OCI-M1 (cell line): Measurements from ENCODE around the gene ZYG11A.
"Not testable (repeated sequence)": the region's sequence is repeated elsewhere in the genome, so short reads cannot be mapped to it uniquely, and the experiment has no call there.

Experiments used
- DNase-seq: peaks from one replicate; lab custom pipeline; 2025; lab: John Stamatoyannopoulos, UW

ZYG11A gene

GRCh38 chr1:52842643-52843310, at the start of gene ZYG11A:
Gene ZYG11A (plus strand): TSS chr1:52842760. CDS start chr1:52842884, 124 bp downstream.
- no peak for DNase-seq

DNA sequence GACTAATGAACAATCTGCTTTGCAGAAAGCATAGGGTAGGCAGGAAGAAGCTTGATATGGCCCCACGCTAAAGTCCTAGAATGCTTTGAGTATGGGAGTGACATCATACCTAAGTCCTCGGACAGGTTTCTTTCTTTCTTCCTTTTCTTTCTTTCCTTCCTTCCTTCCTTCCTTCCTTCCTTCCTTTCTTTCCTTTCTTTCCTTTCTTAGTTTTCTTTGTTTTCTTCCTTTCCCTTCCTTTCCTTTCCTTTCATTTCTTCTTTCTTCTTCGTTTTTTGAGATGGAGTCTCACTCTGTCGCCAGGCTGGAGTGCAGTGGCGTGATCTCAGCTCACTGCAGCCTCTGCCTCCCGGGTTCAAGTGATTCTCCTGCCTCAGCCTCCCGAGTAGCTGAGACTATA, 48.8 kb upstream of the ZYG11A start:
- DNase-seq = not testable (repeated sequence)

DNA sequence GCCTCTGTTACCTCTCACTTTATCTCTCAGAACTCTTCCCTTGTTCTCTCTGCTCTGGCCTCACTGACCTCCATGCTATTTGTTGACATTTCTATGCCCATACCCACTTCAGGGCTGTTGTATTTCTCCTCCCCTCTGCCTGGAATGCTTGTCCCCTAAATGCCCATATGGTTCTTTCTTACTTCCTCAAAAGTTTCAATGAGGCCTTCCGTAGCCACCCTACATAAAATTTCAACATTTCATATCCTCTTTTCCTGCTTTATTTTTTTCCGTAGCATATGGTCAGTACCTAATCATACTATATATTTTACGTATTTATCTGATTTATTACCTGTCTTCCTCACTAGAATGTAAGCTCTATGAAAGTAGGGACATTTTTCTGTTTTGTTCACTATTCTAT, 47.1 kb upstream of the ZYG11A start:
- no peak for DNase-seq

DNA sequence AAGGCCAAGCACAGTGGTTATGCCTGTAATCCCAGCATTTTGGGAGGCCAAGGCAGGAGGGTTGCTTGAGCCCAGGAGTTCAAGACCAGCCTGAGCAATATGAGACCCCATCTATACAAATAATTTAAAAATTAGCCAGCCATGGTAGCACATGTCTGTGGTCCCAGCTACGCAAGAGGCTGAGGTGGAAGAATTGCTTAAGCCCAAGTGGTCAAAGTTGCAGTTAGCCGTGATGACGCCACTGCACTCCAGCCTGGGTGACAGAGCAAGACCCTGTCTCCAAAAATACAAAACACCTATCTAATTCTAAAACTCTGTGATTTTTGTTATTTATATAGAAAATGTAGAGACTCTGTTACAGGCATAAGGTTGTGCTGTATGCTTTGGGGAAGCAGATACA, 44.2 kb upstream of the ZYG11A start:
- no peak for DNase-seq

GRCh38 chr1:52801011-52801410, 41.5 kb upstream of the ZYG11A start:
- DNase-seq = no peak

DNA sequence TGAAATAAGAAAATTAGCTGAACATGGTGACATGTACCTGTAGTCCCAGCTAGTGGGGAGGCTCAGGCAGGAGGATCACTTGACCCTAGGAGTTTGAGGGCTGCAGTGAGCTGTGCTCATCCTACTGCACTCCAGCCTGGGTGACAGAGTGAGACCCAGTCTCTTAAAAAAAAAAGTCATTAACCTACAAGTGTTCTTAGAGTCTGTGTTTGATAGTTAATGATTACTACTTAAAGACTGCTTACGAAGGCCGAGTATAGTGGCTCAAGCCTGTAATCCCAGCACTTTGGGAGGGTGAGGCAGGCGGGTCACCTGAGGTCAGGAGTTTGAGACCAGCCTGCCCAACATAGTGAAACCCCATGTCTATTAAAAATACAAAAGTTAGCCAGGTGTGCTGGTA, 38.5 kb upstream of the ZYG11A start:
- DNase-seq = not testable (repeated sequence)

DNA sequence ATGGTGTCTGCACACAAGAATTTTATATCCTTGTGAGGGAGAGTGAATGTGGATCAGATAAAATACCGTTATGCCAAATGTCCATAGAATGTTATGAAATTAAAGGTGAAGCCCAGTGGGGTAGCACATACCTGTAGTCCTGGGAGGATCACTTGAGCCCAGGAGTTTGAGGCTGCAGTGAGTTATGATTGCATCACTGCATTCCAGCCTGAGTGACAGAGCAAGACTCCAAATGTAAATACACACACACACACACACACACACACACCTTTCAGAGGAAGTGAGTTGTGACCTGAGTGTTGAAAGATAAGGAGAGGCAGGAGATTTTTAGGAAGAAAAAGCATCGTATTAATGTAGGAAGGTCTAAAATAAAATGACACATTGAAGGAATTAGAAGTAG, 28.1 kb upstream of the ZYG11A start:
- DNase-seq = no peak

DNA sequence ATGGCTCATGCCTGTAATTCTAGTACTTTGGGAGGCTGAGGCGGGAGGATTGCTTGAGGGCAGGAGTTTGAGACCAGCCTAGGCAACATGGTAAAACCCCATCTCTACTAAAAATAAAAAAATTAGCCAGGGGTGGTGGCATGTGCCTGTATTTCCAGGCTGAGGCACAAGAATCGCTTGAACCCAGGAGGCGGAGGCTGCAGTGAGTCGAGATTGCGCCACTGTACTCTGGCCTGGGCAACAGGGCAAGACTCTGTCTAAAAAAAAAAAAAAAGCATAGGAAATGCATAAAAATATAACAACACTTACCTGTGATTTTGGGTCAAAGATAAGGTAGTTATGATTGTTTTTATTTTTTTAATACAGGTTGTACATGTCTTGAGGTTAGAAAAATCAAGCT, 21.7 kb upstream of the ZYG11A start:
- not testable (repeated sequence) for DNase-seq

DNA sequence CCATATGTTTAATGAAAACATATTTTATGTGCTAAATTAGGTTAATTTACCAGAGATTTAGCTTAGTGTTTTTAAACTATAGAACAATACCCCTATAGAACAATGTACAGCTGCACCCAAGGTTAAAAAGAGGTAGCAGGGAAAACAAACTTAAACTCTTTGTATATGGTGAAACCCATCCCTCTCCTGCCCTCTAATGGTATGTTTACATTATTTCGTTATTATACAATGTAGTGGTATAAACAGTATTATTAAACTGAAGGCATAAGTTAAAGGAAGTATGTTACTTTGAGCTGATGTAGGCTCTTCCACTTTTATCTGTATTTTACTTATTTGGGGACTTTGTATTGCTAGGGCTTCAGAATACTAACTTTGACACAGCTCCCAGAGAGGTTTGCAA, 16.7 kb upstream of the ZYG11A start:
- peak; percentile 55 for DNase-seq

DNA sequence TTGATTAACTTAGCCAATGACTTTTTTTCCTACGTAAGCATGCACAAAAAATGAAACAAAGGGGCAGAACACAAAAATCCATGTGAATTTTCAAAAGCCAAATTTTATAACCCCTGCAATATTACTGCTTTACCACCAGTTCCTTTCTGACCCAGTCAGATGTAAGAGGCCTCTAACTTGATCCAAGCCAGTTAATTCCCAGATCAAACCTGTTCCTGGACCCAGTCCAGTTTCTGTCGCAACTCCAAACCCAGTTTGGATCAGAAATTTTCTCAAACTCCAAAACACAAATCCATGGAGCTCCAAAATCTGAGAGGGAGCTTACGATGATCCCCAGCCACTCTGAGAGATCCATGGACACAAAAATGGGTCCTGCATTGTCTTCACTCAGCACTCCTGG, 7.8 kb upstream of the ZYG11A start:
- DNase-seq = no peak

GRCh38 chr1:52836035-52836434, 6.5 kb upstream of the ZYG11A start:
- no peak for DNase-seq

DNA sequence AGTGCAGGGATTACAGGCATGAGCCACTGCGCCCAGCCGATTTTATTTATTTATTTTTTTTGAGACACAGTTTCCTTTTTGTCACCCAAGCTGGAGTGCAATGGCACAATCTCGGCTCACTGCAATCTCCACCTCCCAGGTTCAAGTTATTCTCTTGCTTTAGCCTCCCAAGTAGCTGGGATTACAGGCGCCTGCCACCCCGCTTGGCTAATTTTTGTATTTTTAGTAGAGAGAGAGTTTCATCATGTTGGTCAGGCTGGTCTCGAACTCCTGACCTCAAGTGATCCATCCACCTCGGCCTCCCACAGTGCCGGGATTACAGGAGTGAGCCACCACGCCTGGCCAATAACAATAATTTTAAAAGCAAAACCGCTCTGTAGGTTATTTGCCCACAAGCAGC, 3.4 kb upstream of the ZYG11A start:
- DNase-seq = not testable (repeated sequence)

- not testable (repeated sequence) for DNase-seq
Observed at GRCh38 chr1:52845119-52845518, 2.6 kb downstream of the ZYG11A start.

DNA sequence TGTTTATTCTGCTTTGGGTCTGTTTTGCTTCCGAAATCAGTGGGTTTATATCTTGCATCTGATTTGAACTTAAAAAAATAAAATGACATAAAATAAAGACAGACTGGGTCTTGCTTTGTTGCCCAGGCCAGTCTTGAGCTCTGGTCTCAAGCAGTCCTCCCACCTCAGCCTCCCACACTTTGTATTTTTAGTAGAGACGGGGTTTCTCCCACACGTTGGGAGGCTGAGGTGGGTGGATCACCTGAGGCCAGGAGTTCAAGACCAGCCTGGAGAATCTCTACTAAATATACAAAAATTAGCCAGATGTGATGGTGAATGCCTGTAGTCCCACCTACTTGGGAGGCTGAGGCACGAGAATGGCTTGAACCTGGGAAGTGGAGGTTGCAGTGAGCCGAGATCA, 5.9 kb downstream of the ZYG11A start:
- no peak for DNase-seq

DNA sequence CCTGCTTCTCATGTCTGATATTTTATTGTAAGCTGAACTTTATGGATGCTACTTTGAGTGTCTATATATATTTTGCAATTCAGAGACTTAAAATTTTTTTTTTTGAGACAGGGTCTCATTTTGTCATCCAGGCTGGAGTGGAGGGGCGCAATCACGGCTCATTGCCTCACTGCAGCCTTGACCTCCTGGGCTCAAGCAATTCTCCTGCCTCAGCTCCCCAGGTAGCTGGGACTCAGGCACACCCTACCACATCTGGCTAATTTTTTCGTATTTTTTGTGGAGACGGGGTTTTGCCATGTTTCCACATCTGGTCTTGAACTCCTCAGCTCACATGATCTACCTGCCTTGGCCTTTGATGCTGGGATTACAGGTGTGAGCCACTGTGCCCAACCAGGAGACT, 8.4 kb downstream of the ZYG11A start:
- no peak for DNase-seq

DNA sequence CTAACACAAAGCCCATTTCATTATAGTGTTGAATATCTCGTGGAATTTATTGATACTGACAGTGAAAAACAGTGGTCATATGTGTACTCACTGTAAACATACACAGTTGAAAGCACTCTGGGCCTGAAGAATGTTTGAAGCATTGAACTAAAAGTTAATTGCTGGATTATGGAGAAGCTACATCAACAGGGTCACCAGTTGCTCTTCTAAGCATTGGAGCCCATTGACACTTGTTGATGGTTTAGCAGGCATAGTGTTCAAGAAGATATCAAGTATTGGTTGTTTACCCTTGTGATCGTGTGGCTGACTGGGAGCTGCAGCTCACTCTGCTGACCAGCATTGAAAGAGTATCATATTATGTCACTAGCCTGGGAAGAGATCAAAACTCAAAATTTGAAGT, 10.3 kb downstream of the ZYG11A start:
- DNase-seq = no peak

DNA sequence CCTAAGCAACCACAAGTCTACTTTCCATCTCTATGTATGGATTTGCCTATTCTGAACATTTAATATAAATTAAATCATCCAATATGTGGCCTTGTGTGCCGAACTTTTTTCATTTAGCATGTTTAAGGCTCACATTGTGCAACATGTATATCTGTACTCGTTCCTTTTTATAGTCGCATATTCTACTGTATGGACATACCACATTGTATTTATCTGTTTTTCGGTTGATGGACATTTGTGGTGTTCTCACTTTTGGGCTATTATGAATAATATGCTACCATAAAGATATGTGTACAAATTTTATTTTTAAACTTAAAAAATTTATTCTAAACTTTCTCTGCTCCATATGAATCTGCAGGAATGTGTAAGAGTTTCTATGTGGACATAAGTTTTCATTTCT, 13.0 kb downstream of the ZYG11A start:
- DNase-seq = no peak

GRCh38 chr1:52856026-52856425, 13.5 kb downstream of the ZYG11A start:
- DNase-seq = no peak

GRCh38 chr1:52857443-52857842, 14.9 kb downstream of the ZYG11A start:
- no peak for DNase-seq

- no peak for DNase-seq
Observed at GRCh38 chr1:52862666-52863458, 20.3 kb downstream of the ZYG11A start.

DNA sequence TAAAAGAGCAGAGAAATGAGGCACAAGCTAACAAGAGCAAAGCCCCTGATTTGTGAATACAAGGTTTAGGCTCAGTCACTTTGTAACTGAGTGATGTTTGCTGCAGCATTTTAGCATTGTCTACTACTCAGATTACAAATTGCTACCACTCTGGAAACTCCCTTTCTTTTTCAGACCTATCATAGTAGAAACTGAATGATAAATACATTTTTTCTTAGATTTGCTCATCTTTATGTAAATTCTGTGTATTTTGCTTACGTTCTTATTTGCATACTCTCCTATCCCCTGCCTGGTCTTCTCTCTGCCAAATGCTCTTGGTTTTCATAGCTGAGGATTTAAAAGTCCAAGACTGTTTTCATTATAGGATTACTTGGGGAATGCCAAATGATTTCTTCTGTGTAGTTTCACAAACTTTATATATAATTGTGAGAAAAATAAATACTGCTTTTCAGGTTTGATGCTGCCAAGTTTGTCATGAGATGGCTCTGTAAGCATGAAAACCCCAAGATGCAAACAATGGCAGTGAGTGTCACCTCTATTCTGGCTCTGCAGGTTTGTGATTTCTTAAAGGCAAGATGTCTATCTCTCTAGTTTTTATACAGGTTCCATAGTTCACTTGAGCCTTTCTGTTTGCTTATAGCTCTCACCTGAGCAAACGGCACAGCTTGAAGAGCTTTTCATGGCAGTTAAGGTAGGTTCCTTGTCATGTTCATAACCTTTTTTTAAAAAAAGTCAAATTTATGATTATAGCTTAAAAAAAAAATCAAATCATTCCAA, 24.7 kb downstream of the ZYG11A start:
- no peak for DNase-seq

- DNase-seq = not testable (repeated sequence)
Observed at GRCh38 chr1:52869727-52870126, 27.2 kb downstream of the ZYG11A start.

DNA sequence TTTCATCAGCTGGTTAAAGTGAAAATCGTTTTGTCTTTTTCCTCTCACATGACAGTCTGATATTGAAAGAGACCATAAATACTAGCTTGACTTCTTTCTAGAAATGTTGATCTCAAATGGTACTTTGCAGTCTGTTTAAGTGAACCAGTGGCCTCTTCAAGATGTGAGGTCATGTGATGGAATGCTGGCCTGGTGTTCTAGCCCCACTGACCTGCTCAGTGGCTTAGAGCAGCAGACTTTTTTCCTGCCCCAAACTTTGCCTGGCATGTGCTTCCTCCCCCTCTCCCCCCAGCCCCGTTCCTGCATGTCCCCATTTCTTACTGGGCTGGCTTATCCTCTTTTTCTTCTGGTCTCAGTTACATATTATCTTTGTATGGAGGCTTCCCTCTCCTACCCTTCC, 34.3 kb downstream of the ZYG11A start:
- DNase-seq = no peak
